ENCODE results near the gene LPXN.
A peak's percentile ranks its signal among the peaks of the same experiment; 100 is the strongest.

LPXN gene

GRCh38 chr11:58524232-58525036 lies 51.2 kb downstream of the LPXN start:
- no peak for DNase-seq (ENCODE audit: low read depth in 2 of 2, low spot score in 1 of 2)

GRCh38 chr11:58513747-58514367 lies 61.8 kb downstream of the LPXN start:
- no peak for DNase-seq (ENCODE audit: low read depth in 2 of 2, low spot score in 1 of 2)

DNA sequence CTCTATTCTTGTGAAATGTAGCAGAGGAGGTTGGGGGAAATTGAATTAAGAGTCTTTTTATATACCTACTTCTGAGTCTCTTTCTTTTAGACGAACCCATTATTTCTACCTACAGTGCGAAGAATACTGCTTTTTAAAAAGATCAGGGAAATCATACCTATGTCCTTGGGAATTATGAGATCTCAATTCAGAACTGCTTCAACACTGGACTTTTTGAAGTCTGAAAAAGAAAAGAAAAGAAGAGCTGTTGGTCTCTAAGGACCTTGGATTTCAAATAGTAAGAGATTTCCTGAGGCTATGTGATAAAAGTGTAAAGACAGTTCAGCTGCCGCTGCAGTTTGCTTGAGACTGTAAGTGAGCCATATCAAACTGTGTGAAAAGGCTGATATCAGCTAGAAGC lies 64.0 kb downstream of the LPXN start:
- DNase-seq (ENCODE audit: low read depth in 2 of 2, low spot score in 1 of 2), result no peak

- DNase-seq (ENCODE audit: low read depth in 2 of 2, low spot score in 1 of 2), result no peak
Observed at GRCh38 chr11:58509748-58510147, 65.9 kb downstream of the LPXN start.

DNA sequence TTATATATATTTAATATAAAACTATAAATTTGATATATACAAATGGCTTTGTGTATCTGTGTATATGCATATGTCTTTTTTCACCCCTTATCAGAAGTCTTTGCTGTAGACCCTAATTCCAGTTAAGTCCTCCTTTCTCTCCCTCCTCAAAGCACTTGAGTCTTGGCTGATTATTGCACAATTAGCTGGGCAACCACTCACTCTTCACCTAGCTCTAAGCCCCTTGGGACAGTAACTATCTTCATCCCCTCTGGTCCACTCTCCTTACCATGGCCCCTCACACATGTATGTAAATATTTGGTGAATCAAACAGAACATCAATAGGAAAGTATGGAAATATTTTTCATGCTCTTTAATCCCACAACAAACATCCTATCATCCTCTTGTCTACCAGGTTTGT lies 66.8 kb downstream of the LPXN start:
- DNase-seq (ENCODE audit: low read depth in 2 of 2, low spot score in 1 of 2), result no peak

GRCh38 chr11:58508005-58508404 lies 67.7 kb downstream of the LPXN start, which contains the start of gene OR5B21:
Gene OR5B21, minus strand, starts transcription at chr11:58508105. Its CDS starts 0 bp downstream, at chr11:58508105.
- no peak for DNase-seq (ENCODE audit: low read depth in 2 of 2, low spot score in 1 of 2)

GRCh38 chr11:58507355-58507754 lies 68.3 kb downstream of the LPXN start:
- DNase-seq (ENCODE audit: low read depth in 2 of 2, low spot score in 1 of 2), result no peak

GRCh38 chr11:58506935-58507334 lies 68.7 kb downstream of the LPXN start:
- no peak for DNase-seq (ENCODE audit: low read depth in 2 of 2, low spot score in 1 of 2)

GRCh38 chr11:58505849-58506248 lies 69.8 kb downstream of the LPXN start:
- no peak for DNase-seq (ENCODE audit: low read depth in 2 of 2, low spot score in 1 of 2)

GRCh38 chr11:58504232-58504631 lies 71.4 kb downstream of the LPXN start:
- DNase-seq (ENCODE audit: low read depth in 2 of 2, low spot score in 1 of 2), result no peak

- no peak for DNase-seq (ENCODE audit: low read depth in 2 of 2, low spot score in 1 of 2)
Observed at GRCh38 chr11:58503361-58503856, 72.2 kb downstream of the LPXN start.

GRCh38 chr11:58502004-58502403 lies 73.7 kb downstream of the LPXN start:
- DNase-seq (ENCODE audit: low read depth in 2 of 2, low spot score in 1 of 2), result no peak

GRCh38 chr11:58498464-58498863 lies 77.2 kb downstream of the LPXN start:
- DNase-seq (ENCODE audit: low read depth in 2 of 2, low spot score in 1 of 2), result peak in 1 of 2 donors; percentile 2

- no peak for DNase-seq (ENCODE audit: low read depth in 2 of 2, low spot score in 1 of 2)
Observed at GRCh38 chr11:58497951-58498350, 77.7 kb downstream of the LPXN start.

- DNase-seq (ENCODE audit: low read depth in 2 of 2, low spot score in 1 of 2), result no peak
Observed at GRCh38 chr11:58495906-58496305, 79.8 kb downstream of the LPXN start.

DNA sequence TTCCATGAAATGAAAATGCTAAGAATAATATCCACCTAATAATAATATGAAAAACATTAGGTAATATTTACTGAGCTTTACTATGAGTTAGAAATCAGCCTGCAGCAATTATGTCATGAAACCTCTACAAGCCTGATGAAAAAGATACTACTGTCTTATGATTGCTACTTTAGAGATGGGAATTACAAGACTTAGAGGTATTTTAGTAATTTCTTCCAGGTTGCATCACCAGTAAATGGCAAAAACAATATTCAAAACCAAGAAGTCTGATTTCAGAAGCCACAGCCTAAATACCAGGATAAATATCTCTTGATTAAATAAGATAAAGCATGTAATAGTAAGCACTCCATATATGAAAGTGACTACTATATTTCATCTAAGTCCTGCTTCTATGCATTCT lies 81.6 kb downstream of the LPXN start:
- DNase-seq (ENCODE audit: low read depth in 2 of 2, low spot score in 1 of 2), result no peak

- no peak for DNase-seq (ENCODE audit: low read depth in 2 of 2, low spot score in 1 of 2)
Observed at GRCh38 chr11:58493676-58494075, 82.0 kb downstream of the LPXN start.

GRCh38 chr11:58490827-58491226 lies 84.8 kb downstream of the LPXN start:
- no peak for DNase-seq (ENCODE audit: low read depth in 2 of 2, low spot score in 1 of 2)

GRCh38 chr11:58487170-58487569 lies 88.5 kb downstream of the LPXN start:
- DNase-seq (ENCODE audit: low read depth in 2 of 2, low spot score in 1 of 2), result no peak

DNA sequence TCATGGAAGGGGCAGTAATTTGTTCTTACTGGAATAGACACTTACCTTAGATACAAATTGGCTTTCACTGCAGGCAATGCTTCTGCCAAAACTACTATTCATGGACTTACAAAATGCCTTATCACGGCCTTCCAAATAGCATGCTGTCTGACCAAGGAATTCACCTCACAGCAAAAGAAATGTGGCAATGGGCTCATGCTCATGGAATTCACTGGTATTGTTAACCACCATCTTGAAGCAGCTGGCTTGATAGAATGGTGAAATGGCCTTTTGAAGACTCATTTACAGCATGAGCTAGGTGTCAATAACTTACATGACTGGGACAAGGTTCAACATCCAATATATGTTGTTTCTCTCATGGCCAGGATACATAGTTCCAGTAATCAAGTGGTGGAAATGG lies 89.7 kb downstream of the LPXN start:
- no peak for DNase-seq (ENCODE audit: low read depth in 2 of 2, low spot score in 1 of 2)

All from stimulated activated CD8-positive, alpha-beta memory T cell treated with anti-CD3 and anti-CD28 coated beads, Interleukin-4, amount 100 ng/mL, for 4 hours (primary cell).